KMS-11 (cell line): Measurements from ENCODE around the gene RNF213.

ENCODE experiments used
- H2AFZ ChIP-seq: fragments of 200-600 bp; sonication (generic); 2 replicates; pipeline ENCODE4 v1.6.1; 2016; ENCODE audit warnings: antibody characterized with exemption, mixed run types, low read depth
- H3K27ac ChIP-seq: fragments of 200-600 bp; sonication (generic); 2 replicates; pipeline ENCODE4 v1.6.1; 2016; ENCODE audit warnings: mild to moderate bottlenecking, mixed run types
- H3K27me3 ChIP-seq: fragments of 200-600 bp; sonication (generic); 2 replicates; pipeline ENCODE4 v1.6.1; 2017; ENCODE audit warnings: mild to moderate bottlenecking, low read depth, mixed run types, moderate library complexity; ENCODE audit not compliant: insufficient read depth
- H3K36me3 ChIP-seq: fragments of 200-600 bp; sonication (generic); 2 replicates; pipeline ENCODE4 v1.6.1; 2017; ENCODE audit warnings: mild to moderate bottlenecking, mixed run types; ENCODE audit not compliant: insufficient read depth
- H3K4me1 ChIP-seq: fragments of 200-600 bp; sonication (generic); 2 replicates; pipeline ENCODE4 v1.6.1; 2016; ENCODE audit warnings: mild to moderate bottlenecking, low read depth, mixed run types; ENCODE audit not compliant: poor library complexity, severe bottlenecking
- H3K4me2 ChIP-seq: fragments of 200-600 bp; sonication (generic); 2 replicates; pipeline ENCODE4 v1.7.0; 2016; ENCODE audit warnings: mild to moderate bottlenecking, mixed run types
- H3K4me3 ChIP-seq: fragments of 200-600 bp; sonication (generic); IDR thresholded peaks from 2 replicates; pipeline ENCODE4 v1.6.1; 2017; ENCODE audit warnings: low read depth, low read length, mixed read lengths; ENCODE audit not compliant: insufficient read depth
- H3K79me2 ChIP-seq: fragments of 200-600 bp; sonication (generic); 2 replicates; pipeline ENCODE4 v1.6.1; 2016; ENCODE audit warnings: low read depth, mixed run types; ENCODE audit not compliant: insufficient read depth
- H3K9ac ChIP-seq: fragments of 200-600 bp; sonication (generic); 2 replicates; pipeline ENCODE4 v1.6.1; 2016; ENCODE audit warnings: mild to moderate bottlenecking, mixed run types
- H4K20me1 ChIP-seq: fragments of 200-600 bp; sonication (generic); 2 replicates; pipeline ENCODE4 v1.6.1; 2016; ENCODE audit warnings: mild to moderate bottlenecking, mixed run types; ENCODE audit not compliant: insufficient read depth
- TF ChIP-seq, protein P1 (sequence below): fragments of 200-600 bp; sonication (generic); conservative IDR thresholded peaks from 2 replicates; pipeline ENCODE4 v1.6.1; 2017; ENCODE audit warnings: low read depth, mild to moderate bottlenecking, antibody characterized with exemption, low read length, moderate library complexity, mixed read lengths

RNF213 gene

DNA sequence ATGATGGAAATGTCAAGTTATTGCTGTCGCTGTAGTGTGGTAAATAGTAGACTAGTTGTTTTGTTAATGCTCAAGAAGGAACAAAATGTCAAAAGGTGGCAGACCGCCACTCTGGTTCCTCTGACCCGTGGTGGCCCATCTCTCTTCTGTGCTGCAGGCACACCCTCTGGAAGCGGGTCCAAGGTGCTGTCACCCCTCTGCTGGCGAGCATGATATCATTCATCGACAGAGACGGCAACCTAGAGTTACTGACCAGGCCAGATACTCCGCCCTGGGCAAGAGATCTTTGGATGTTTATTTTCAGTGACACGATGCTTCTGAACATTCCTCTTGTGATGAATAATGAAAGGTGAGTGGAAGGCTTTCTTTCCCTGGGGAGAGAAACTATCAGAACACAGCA, 97.5 kb downstream of the RNF213 start:
- H3K4me1 ChIP-seq = no peaks in the 10 kb centered on the region
- H4K20me1 ChIP-seq = no peaks in the 10 kb centered on the region
- H3K9ac ChIP-seq = no peak overlapping the region
- no peak overlapping the region for H3K27ac ChIP-seq
- H3K36me3 ChIP-seq = no peaks in the 10 kb centered on the region
- TF ChIP-seq, protein P1, sequence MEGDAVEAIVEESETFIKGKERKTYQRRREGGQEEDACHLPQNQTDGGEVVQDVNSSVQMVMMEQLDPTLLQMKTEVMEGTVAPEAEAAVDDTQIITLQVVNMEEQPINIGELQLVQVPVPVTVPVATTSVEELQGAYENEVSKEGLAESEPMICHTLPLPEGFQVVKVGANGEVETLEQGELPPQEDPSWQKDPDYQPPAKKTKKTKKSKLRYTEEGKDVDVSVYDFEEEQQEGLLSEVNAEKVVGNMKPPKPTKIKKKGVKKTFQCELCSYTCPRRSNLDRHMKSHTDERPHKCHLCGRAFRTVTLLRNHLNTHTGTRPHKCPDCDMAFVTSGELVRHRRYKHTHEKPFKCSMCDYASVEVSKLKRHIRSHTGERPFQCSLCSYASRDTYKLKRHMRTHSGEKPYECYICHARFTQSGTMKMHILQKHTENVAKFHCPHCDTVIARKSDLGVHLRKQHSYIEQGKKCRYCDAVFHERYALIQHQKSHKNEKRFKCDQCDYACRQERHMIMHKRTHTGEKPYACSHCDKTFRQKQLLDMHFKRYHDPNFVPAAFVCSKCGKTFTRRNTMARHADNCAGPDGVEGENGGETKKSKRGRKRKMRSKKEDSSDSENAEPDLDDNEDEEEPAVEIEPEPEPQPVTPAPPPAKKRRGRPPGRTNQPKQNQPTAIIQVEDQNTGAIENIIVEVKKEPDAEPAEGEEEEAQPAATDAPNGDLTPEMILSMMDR = no peak
- H3K79me2 ChIP-seq = no peaks in the 10 kb centered on the region
- H2AFZ ChIP-seq = no peak overlapping the region
- H3K27me3 ChIP-seq = no peaks in the 10 kb centered on the region
- H3K4me2 ChIP-seq = no peak overlapping the region
- no peak overlapping the region for H3K4me3 ChIP-seq

DNA sequence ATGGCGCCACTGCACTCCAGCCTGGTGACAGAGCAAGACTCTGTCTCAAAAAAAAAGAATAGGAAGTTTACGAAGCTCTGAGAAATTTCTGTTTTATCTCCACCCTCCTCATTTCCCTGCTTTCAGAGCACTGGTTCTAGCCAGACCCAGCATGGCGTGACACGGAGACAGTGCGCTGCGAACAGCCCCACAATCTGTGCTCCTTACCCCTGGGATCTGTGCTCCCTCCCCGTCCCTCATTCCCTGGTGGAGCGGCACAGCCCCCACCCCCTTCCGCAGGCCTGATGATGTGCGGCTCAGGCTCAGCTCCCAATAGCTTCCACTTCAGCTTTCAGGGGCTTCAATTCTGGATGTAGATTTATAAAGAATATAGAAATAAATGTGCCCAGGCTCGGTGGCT, 98.2 kb downstream of the RNF213 start:
- H3K36me3 ChIP-seq = no peaks in the 10 kb centered on the region

DNA sequence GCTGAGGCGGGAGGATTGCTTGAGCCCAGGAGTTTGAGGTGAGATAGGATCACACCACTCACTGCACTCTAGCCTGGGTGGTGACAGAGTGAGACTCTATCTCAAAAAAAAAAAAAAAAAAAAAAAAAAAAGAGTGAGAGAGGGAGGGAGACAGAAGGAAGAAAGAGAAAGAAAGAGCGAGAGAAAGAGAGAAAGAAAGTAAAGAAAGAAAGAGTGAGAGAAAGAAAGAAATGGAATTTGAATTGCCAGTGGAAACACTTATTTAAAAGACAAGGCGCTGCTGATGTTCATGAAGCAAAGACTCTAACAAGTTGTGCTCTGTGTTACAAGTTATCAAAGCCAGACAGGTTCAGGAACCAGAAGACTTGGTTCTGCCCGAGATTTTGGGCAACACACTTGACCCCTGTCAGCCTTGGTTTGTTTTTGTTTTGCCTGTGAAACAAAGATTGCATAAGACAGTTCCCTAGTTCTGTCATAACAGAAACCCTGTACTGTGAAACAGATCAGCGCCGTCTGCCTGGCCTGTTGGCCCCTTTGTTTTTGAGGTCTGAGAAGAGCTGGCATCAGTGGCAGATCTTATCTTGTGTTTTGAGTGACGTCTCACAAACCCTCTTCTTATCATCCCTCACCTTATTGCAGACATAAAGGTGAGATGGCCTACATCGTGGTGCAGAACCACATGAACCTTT, 98.9 kb downstream of the RNF213 start:
- Histone ChIP-seq H3K4me3 (no peak overlapping the region), H3K4me2 (no peak overlapping the region), H3K36me3 (no peaks in the 10 kb centered on the region), H3K27ac (no peak overlapping the region), H3K4me1 (no peaks in the 10 kb centered on the region), H3K79me2 (no peaks in the 10 kb centered on the region), H3K9ac (no peak overlapping the region), H4K20me1 (no peaks in the 10 kb centered on the region), H2AFZ (no peak overlapping the region), H3K27me3 (no peaks in the 10 kb centered on the region)
- TF ChIP-seq, protein P1 = no peak

More for the DNA sequence above, 98.2 kb downstream of the RNF213 start:
- no peaks in the 10 kb centered on the region for H3K4me1 ChIP-seq
- no peaks in the 10 kb centered on the region for H4K20me1 ChIP-seq
- H3K27me3 ChIP-seq = no peaks in the 10 kb centered on the region
- H2AFZ ChIP-seq = no peak overlapping the region
- no peak overlapping the region for H3K9ac ChIP-seq
- TF ChIP-seq, protein P1 = no peak
- H3K79me2 ChIP-seq = no peaks in the 10 kb centered on the region
- no peak overlapping the region for H3K4me3 ChIP-seq
- H3K4me2 ChIP-seq = no peak overlapping the region
- H3K27ac ChIP-seq = no peak overlapping the region

DNA sequence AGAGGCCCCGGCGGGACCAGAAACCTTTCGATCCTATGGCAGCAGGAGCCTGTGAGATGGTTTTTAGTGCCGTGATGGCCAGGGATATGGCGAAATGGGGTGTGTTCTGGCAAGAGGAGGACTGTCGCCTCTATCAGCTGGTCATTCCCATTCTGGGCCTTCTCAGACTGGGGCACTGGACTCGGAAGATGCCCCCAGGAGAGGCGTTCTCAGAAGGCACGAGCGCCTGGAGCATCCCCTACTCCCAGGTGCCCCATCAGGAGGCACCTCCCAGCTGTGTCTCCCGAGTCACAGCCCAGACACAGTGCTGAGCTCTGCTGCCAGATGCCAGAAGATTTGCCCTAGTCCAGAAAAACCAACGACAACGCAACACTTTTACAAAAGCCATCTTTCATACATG, 99.7 kb downstream of the RNF213 start:
- Histone ChIP-seq H3K36me3 (no peaks in the 10 kb centered on the region), H2AFZ (no peak overlapping the region)
- TF ChIP-seq, protein P1 = no peak

More for the DNA sequence above, 99.7 kb downstream of the RNF213 start:
- Histone ChIP-seq H3K79me2 (no peaks in the 10 kb centered on the region), H3K4me2 (no peak overlapping the region), H3K4me1 (no peaks in the 10 kb centered on the region), H3K4me3 (no peak overlapping the region), H3K9ac (no peak overlapping the region), H4K20me1 (no peaks in the 10 kb centered on the region), H3K27ac (no peak overlapping the region), H3K27me3 (no peaks in the 10 kb centered on the region)
